GM08714 (cell line): ENCODE data around the gene CHST10.
"Not testable (repeated sequence)": the region's sequence is repeated elsewhere in the genome, so short reads cannot be mapped to it uniquely, and the experiment has no call there.

Experiments used
- H3K4me3 ChIP-seq: fragments of 200-500 bp; sonication (Bioruptor generic); 2 replicates; pipeline ENCODE4 v1.5.1; 2014; ENCODE audit warnings: mild to moderate bottlenecking, low read length, inconsistent platforms
- ZNF274 ChIP-seq: IDR thresholded peaks from 2 replicates; pipeline ENCODE4 v1.6.1; 2012; ENCODE audit warnings: mild to moderate bottlenecking, low read depth, low read length

The CHST10 gene, protein sequence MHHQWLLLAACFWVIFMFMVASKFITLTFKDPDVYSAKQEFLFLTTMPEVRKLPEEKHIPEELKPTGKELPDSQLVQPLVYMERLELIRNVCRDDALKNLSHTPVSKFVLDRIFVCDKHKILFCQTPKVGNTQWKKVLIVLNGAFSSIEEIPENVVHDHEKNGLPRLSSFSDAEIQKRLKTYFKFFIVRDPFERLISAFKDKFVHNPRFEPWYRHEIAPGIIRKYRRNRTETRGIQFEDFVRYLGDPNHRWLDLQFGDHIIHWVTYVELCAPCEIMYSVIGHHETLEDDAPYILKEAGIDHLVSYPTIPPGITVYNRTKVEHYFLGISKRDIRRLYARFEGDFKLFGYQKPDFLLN

DNA sequence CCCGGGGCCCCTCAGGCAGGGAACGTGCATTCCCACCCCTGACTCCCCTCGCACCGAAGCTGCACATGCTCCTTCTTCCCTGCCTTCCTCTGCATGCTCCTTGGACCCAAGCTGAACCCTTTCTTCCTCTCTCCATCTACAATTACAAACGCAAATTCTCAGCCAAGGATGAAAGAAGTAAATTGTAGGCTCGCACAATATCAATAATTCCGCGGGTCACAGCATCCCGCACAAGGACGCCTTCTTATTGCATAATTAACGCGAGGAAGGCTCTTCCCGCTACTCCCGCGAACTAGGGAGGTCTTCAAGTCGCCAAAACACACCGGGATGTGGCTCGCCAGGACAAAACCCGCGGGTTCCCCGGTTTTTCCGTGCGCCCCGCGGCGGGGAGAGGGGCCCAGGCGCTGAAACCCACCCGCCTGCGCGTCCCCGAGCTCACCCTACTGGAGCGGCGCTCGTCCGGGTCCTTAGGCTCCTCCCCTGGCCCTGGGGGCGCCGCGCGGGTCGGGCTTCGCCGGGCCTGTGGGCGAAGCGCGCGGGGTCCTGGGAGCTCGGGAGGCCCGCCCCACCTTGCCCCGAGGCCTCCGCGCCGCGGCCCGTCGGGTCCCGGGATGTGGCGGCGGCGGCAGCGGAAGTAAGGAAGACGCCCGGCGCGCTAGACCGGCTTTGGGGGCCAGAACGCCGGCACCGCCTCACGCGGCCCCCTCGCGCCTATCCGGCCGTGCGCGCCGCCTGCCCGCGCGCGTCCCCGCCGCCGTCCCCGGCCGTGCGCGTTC, at the start of gene CHST10:
CHST10 (minus strand) TSS at position 734 of the 776 bp plus-strand sequence. CDS start 10,993 bp downstream, outside the sequence.
- peak within 1 kb of the TSS; percentile 74 for H3K4me3 ChIP-seq
- no peak for TF ChIP-seq ZNF274

DNA sequence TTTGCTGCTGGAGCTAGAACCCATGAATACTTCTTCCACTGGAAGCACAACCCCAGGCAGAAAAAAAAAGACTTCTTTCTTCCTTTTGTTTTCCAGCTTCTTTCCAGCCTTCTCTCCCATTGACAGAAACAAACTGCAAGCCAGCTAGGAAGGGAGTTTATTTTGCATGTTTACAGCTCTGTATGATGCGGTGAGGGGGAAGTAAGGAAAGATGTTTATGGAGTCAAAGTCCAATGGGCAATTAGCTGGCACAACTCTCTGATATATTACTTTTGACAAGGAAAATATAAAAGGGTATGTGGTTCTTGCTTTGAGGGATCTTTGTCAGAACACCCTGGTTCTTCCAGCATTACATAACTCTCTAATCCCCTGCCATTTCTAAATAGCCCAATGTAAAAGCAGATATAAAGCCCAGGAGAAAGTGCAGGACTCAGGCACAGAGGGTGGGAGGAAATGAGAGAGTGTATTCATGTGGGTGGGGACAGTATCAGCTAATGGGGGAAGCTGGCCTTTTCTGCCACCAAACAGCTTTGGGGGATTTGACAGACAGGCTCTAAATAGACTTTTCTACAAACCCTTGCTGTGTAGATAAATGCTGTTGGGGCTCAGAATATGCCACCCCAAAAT, 43.5 kb upstream of the CHST10 start:
- no peak for TF ChIP-seq ZNF274
- no peak overlapping the region for H3K4me3 ChIP-seq

DNA sequence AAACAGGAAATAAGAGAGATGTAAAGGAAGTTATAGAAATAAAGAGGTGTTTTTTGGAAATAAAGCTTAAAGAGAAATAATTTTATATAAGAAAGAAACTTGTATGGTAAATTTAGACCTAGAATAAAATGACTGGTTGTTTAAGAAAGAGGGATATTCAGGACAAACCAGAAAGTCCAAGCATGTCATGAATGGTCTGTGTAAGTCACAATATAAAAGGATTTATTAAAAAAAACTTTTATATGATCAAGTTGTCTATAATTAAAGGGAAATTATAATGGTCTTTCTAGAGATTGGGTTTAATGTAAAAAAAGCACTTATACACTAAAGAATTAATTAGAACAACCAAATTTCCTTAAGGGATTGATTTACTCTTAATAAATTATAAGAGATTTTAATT, 38.9 kb upstream of the CHST10 start:
- H3K4me3 ChIP-seq = not testable (repeated sequence)

DNA sequence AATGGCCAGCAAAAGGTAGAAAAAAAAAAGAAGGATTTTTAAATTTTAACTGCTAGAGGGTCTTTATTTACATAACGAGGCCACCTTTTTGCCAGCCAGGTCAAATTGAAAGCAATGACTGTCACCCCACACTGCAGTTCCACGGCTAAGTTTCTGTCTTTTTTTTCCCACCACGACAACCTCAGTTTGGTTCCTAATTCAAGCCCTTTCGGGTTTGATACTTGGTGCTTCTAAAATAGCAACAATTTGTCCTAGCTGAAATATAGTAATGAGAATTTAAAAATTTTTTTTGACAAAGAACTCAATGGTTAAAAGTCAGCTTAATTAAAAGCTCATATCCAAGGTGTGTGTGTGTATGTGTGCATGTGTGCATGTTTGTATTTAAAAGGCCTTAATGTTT, 36.4 kb upstream of the CHST10 start:
- no peak for TF ChIP-seq ZNF274

DNA sequence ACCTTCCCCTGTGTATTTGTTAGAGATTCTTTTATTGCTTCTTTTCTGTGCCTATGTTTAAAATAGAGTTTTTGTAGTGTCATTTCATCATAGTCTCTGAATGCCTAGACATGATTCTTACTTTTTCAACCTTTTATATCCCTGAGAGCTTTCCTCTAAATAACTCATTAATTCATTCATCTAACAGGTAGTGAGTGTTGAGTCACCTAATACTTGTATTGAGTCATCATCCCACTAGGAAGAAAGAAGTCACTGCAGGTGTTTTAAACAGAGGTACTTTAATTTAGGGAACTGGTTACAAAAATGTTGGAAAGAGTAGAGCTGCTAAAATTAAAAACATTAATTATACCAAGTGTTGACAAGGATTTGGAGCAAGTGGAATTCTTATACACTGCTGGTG, 34.3 kb upstream of the CHST10 start:
- no peak for TF ChIP-seq ZNF274
- no peak overlapping the region for H3K4me3 ChIP-seq

More for the DNA sequence above, 36.4 kb upstream of the CHST10 start:
- H3K4me3 ChIP-seq = no peak overlapping the region

DNA sequence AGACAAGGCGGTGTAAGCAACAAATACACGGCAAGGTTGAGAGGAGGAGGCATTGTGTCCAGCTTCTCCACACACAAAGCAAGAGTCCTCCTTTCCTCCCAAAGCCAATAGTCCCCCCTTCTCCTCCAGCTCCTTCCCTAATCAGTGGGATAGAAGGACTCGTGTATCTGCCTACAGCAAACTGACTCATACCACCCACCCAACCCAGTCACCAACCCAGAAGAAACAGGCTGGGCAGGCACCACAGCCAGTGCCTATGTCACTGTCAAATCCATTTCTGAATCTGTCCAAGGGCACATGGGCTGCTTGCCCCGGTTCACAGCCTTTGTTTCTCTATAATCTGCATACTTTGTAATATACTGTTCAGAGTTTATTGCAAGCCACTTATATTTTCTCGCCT, 33.6 kb upstream of the CHST10 start:
- H3K4me3 ChIP-seq = no peak overlapping the region
- TF ChIP-seq ZNF274 = no peak

DNA sequence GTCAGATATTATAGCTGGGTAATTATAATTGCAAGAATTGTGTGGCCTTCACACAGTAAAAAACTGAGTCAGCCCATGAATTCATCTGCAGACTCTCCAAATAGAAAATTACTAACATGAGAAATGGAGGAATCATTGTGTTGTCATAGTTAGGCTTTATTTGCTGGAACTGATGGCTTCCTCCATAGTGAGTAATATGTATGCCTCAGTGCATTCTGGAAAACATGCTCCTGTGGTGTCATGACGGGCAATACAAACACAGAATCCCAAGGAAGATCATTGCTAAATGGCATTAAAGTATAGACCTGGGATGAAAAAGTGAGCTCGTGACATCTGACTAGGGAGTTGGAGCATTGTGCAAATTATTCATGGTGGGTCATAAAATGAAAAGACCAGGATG, 29.2 kb upstream of the CHST10 start:
- H3K4me3 ChIP-seq = no peak overlapping the region
- no peak for TF ChIP-seq ZNF274

DNA sequence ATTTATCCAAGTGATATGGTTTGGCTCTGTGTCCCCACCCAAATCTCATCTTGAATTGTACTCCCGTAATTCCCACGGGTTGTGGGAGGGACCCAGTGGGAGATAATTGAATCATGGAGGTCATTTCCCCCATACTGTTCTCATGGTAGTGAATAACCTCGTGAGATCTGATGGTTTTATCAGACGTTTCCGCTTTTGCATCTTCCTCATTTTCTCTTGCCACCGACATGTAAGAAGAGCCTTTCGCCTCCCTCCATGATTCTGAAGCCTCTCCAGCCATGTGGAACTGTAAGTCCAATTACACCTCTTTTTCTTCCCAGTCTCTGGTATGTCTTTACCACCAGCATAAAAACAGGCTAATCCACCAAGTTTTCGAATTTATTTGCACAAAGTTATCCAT, 20.3 kb upstream of the CHST10 start:
- no peak for TF ChIP-seq ZNF274
- H3K4me3 ChIP-seq = no peak overlapping the region

DNA sequence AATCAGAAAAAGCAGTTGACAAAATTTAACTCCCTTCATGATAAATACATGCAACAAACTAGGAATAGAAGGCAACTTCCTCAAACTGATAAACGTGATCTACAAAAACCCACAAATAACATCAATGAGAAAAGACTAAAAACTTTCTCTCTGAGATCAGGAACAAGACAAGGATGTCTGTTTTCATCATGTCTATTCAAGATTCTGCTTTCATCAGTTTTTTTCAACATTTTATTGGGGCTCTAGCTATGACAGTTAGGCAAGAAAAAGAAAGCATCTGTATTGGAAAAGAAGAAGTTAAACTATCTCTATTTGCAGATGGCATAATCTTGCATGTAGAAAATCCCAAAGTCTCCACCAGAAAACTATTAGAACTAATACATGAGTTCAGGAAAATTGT, 12.3 kb upstream of the CHST10 start:
- no peak for TF ChIP-seq ZNF274
- no peak overlapping the region for H3K4me3 ChIP-seq

DNA sequence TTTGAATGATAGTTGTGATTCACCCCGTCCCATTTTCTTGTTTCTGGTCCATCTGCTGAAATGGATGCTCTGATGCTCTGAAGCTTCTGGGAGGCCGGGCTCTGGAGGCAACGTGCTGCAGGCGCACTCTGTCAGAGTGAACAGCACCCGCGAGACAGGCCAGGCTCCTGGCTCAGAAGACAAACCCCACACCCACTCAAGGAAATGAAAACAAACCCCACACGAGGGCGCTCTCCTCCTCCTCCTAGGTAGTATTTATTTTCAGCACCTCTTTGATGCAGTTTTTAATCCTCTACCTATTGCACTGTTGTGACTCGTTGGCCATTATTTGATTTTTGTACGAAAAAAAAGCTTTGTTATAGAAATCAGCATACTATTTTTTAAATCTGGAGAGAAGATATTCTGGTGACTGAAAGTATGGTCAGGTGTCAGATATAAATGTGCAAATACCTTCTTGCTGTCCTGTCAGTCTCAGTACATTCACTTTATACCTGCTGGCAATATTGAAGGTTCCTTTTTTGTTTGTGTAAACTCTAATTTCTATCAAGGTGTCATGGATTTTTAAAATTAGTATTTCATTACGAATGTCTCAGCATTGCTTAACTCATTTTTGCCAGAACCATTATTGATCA, 10.3 kb upstream of the CHST10 start:
- TF ChIP-seq ZNF274 = no peak
- H3K4me3 ChIP-seq = no peak overlapping the region

DNA sequence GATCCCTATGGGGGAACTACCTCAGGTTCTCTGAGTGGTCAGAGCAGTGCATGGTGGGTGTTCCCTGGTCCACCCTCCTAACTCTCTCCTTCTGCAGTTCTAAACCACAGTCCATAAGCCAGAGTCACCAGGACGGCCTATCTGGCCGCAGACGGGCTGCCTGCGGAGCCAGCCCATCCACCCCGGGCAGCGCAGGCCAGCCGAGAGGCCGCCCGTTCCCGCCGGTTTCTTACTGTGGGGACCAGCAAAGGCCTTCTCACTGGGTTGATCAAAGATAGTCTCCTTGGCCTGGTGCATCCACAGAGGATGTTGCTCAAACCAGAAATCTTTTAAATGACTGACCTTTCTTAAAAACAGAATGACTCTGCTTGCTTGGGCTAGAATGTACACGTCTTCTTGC, 9.6 kb upstream of the CHST10 start:
- TF ChIP-seq ZNF274 = no peak

DNA sequence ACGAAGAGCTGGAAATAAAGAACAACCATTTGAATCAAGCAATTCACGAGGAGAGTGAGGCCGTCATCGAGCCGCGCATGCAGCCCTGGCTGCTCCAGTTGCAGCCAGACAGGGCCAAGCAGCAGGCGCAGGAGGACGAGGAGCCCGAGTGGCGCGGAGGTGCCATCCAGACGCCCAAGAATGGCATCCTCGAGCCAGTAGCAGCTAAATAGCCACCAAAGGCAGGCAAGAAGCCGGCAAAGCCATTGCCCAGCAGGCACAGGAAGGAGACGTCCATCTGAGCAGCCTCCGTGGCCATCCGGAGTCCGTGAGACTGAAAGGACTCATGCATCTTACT, 8.9 kb upstream of the CHST10 start:
- TF ChIP-seq ZNF274 = no peak
- H3K4me3 ChIP-seq = no peak overlapping the region

More for the DNA sequence above, 9.6 kb upstream of the CHST10 start:
- no peak overlapping the region for H3K4me3 ChIP-seq

DNA sequence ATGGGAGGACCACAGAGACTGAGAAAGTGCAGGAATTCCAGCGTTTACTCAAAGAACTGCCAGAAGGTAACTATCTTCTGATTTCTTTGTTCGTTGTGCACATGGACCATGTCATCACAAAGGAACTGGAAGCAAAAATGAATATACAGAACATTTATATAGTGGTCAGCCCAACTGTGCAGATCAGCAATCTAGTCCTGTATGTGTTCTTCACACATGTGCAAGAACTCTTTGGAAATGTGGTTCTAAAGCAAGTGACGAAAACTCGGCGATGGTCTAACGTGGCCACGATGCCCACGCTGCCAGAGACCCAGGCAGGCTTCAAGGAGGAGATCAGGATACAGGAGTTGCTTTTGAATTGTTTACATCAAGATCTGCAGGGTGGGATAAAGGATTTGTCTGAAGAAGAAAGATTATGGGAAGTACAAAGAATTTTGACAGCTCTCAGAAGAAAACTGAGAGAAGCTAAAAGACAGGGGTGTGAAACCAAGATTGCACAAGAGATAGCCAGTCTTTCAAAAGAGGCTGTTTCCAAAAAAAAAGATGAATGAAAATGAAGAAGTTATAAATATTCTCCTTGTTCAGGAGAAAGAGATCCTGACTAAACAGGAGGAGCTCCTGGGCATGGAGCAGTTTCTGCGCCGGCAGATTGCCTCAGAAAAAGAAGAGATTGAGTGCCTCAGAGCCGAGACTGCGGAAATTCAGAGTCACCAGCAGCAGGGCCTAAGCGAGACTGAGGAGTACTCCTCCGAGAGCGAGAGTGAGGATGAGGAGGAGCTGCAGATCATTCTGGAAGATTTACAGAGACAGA, 8.3 kb upstream of the CHST10 start:
- TF ChIP-seq ZNF274 = no peak
- no peak overlapping the region for H3K4me3 ChIP-seq

DNA sequence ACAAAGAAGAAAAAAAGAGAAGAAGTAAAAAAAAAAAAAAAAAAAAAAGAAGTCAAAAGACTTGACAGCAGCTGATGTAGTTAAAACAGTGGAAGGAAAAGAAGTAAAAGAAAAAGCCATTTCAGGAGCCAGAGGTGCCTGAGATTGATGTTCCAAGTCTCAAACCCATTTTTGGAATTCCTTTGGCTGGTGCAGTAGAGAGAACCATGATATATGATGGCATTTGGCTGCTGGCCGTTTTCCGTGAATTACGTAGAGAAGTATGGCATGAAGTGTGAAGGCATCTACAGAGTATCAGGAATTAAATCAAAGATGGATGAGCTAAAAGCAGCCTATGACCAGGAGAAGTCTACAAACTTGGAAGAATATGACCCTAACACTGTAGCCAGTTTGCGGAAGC, 7.6 kb upstream of the CHST10 start:
- H3K4me3 ChIP-seq = no peak overlapping the region
- no peak for TF ChIP-seq ZNF274
